ENCODE data around the gene NTNG2.

NTNG2 gene

DNA sequence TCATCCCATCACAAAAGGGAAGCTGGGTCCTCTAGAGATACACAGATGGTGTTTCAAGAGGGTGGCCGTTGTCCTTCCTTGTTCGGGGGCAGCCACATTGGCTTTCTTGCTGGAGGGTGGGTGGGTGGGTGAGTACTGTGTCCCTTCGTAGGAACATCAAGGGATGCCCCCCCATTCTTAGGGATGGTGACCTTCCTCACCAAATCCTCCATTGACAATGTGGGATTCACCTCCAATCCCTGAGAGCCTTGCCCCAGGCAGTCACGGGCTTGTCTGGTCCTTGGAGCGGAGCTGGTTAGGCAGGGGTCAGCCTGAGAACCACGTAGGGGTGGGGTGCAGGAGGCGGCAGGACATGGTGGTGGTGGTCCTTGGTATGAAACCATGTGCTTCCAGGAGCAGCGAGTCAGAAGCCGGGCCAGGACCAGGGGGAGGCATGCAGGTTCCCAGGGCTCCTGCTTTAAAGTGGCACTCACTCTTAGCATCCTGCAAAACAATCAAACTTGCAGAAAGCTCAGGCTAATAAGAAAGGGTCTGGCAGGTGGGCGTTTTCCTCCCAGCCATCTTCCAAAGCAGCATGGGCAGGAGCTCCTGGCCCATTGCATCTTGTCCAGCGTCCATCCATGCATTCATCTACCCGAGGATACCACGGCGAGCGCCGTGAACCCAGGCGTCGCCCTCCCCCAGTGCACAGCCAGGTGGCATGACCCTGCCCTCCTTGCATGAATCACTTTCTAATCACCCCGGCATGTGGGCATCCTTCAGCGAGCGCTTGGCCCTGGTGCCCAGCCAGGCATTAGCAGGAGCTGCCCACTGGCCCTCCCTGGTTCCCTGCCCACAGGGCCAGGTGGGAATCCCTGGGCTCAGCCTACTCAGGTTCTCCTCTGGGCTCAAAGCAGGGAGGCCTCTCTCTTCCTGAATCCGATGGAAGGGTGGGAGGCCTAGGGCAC lies 76.4 kb downstream of the NTNG2 start:
- no peak for DNase-seq

DNA sequence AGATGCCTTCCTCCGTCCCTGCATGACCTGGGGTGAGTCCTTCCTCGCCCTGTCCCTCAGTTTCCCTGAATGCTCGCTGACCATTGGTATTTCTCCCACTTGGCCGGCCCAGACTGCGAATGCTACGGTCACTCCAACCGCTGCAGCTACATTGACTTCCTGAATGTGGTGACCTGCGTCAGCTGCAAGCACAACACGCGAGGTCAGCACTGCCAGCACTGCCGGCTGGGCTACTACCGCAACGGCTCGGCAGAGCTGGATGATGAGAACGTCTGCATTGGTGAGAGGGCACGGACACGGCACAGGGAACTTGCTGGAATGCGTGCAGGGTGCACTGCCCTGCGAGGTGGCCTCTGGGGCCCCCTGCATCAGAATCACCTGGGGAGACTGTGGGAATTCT lies 77.1 kb downstream of the NTNG2 start:
- DNase-seq, result peak in 1 of 2 experiments; percentile 28

DNA sequence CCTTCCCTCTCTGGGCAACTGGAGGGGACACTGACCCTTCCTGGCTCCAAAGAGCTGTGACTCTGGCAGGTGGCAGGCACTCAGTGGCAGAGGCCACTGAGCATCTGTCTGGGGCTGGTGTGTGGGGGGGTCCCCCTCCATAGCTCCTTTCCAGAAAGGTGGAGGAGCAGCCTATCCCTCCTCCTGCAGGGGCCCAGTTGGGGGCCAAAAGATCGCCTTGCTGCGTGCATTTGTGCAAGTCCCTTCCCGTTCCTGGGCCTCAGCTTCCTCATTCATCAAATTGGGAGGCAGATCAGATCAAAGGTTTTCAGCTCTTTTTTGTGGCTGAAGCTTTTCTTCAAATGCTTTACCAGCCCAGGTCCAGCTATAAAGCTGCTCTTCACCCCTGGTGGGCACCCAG lies 77.7 kb downstream of the NTNG2 start:
- DNase-seq, result no peak

DNA sequence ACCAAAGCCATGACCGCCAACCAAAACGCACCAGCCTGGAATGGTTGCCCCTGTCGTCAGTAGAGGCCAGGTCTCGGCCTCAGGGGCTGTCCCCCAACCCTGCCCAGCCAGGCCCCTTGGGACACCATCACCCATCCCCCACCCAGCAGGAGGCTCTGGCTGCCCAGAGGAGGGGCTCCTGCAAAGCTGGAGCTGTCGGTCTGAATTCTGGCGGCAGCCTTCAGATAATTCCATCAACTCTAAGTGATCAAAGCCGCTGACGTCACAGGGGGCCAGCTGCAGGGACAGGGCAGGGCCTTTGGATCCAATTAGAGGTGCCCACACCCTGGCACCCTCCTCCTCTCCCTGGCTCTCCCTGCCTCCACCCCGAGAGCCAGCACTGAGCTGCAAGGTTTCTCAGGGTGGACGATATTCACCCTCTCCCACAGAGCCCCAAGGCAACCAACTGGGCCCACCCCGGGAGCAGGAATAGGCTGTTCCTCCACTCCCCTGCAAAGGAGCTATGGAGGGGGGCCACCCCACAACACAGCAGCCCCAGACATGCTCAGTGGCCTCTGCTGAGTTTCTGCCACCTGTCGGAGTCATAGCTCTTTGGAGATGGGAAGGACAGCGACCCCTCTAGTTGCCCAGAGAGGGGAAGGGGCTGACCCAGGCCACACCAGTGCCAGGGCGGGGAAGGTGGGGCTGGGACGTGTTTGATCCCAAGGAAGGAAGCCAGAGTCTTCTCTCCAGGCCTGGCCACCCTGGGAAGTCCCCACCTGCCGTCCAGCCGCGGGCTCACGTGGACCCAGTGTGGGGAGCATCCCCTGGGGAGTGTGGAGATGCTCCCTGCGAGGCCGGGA lies 78.4 kb downstream of the NTNG2 start:
- DNase-seq, result peak; percentile 33 to 66

DNA sequence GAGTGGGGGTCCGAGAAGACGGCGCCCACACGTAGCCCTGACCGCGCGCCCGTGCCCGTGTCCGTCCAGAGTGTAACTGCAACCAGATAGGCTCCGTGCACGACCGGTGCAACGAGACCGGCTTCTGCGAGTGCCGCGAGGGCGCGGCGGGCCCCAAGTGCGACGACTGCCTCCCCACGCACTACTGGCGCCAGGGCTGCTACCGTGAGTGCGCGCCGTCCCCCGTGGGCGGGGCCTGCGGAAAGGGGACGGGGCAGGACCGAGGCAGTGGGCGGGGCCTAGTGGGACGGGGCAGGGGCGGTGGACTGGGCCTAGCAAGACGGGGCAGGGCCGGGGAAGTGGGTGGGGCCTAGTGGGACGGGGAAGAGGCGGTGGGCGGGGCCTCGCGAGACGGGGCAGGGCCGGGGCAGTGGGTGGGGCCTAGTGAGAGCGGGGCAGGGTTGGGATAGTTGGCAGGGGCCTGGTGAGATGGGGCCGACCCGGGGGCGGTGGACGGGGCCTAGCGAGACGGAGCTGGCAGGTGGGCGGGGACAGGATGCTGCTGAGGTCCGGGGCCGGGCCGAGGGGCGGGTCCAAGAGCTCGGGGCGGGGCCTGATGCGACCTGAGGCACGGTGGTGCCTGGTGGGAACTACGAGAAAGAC lies 79.1 kb downstream of the NTNG2 start:
- DNase-seq, result peak; percentile 91 to 97

DNA sequence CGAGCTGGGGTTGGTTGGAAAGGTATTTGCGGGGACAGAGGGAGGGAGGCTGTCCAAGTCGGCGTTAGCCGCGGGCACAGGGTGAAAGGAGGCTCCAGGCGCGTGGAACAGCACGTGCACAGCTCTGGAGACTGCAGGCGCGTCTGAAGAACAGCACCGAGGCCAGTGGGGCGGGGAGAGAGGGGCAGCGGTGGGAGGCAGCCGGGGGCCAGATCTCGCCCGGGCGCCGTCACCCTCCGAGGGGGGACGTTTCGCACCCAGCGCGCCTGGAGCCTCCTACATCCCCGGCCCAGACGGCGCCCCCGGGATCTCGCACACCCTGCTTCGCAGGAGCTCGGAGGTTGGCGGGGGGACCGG lies 79.6 kb downstream of the NTNG2 start:
- DNase-seq, result no peak

DNA sequence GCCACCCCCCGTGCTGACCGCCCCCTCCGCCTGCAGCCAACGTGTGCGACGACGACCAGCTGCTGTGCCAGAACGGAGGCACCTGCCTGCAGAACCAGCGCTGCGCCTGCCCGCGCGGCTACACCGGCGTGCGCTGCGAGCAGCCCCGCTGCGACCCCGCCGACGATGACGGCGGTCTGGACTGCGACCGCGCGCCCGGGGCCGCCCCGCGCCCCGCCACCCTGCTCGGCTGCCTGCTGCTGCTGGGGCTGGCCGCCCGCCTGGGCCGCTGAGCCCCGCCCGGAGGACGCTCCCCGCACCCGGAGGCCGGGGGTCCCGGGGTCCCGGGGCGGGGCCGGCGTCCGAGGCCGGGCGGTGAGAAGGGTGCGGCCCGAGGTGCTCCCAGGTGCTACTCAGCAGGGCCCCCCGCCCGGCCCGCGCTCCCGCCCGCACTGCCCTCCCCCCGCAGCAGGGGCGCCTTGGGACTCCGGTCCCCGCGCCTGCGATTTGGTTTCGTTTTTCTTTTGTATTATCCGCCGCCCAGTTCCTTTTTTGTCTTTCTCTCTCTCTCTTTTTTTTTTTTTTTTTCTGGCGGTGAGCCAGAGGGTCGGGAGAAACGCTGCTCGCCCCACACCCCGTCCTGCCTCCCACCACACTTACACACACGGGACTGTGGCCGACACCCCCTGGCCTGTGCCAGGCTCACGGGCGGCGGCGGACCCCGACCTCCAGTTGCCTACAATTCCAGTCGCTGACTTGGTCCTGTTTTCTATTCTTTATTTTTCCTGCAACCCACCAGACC lies 80.2 kb downstream of the NTNG2 start:
- DNase-seq, result peak in 1 of 2 experiments; percentile 47

DNA sequence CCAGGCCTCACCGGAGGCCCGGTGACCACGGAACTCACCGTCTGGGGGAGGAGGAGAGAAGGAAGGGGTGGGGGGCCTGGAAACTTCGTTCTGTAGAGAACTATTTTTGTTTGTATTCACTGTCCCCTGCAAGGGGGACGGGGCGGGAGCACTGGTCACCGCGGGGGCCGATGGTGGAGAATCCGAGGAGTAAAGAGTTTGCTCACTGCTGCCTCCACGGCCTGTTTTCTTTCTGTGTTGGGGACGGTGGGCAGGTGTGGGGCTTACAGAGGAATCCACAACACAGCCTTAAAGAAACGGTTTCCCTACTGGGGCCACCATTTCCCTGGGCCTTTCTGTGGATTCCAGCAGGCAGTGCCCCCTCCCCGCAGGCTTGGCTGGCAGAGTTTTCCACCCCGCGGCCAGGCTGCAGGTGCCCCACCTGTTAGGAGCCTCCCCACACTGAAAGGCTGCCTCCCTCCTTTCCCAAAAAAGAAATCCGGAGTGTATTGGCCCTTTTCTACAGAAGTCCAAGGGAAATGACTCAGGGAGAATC lies 80.8 kb downstream of the NTNG2 start:
- no peak for DNase-seq

DNA sequence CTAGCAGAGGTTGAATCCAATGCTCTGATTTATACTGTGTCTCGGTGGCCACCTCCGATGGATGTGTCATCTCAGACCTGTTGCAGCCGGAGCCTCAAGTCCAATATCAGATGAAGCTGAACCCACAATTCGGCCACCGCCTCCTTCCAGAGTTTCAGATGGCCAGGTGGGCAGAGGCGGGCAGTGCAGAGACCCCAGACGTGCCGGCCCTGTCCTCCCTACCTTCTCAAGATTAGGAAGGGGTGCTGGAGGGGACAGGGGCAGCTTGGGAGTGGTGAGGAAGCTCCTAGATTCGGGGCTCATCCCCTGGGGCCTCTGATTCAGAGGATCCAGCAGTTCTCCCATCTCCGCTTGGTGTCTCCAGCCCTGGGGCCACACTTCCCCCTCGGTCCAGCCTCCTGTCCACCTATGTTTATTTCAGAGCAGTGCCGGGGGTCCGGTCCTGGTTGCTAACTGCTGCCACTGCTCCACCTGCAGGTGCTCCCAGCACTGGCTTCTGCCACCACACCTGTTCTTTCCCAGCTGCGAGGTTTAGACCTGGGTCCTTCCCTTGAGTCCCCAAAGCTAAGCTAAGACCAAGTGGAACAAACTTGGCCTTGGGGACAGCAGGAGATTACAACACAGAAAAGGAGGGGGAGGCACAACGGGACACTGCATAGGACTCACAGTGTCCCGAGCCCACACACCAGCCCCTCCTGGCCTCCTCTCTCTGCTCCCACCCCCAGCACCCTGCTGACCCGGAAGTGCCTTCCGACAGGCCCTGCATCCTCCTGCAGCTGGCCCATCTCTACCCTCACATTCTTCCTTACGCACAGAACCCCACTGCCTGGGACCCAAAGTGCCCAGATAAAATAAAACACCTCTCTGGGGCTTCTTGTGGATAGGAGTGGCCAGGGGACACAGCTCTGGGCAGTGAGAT lies 81.6 kb downstream of the NTNG2 start:
- peak in 1 of 2 experiments; percentile 26 for DNase-seq

DNA sequence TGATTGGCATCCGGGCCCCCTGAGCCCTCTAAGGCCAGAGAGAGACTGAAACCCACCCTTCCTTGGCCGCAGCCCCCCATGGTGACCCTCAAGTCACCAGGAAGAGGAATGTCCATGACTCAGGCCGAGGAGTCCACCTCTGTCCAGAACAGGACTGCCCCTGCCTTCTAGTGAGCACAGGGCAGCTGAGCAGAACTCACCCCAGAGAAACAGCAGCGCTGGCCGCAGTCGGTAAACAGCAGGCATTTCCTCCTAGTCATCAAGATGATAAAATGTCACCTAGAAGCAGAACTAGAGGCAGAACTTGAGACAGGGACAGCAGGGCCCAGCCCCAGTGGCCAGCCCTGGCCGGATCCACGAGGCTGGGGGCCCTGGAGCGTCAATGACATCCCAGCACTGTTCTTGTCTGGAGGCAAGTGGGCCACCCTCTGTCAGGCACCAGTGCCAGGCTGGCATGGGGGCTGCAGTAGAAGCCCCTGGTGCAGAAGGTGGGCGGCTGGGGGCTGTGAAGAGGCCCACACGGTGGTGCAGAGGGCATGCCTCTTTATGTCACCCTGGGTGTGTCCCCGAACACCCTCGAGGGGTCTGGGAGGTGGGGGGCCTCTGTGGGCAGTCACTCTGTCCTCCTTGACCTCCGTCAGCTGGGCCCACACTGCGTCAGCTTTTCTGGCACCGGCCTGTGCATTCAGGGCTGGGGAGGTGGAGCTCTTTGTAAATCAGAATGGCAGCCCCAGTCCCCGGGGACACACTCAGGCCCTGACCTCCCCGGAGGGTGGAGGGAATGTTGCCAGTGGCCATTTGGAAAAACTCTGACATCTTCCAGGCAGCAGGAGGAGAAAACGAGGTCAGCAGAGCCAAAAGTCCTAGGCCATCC lies 83.0 kb downstream of the NTNG2 start:
- no peak for DNase-seq

DNA sequence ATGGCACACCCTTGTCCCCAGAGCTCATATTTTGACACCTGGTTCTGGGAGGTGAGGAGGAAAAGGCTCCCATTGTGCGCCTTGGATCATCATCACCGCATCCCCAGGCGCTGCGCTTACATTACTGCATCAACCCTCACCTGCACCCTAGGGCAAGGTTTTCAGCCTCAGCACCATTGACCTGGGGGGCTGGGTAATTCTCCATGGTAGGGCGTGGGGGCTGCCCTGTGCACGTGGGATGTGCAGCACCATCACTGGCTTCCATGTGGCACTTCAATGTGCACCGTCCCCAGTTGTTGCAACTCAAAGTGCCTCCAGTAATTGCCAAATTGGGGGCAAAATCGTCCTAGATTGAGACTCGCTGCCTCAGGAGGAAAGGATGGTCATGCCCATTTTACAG lies 83.6 kb downstream of the NTNG2 start:
- no peak for DNase-seq

DNA sequence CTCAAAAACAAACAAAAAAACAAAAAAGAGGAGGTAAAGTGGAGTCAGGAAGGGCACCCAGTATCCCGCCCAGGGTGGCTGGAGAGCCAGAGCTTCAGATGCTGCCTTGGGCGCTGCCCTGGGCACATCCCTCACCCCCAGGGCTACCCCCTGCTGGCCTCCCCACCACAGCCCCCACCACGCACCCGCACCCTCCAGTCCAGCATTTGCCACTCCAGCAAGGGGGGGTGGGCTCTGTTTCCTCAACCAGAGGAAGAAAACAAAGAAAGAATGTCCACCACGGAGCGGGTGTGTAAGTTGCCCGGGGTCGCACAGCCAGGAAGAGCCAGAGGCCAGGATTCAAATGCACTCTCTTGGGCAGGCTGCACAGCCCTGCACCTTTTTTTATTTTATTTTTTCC lies 86.1 kb downstream of the NTNG2 start:
- DNase-seq, result no peak

DNA sequence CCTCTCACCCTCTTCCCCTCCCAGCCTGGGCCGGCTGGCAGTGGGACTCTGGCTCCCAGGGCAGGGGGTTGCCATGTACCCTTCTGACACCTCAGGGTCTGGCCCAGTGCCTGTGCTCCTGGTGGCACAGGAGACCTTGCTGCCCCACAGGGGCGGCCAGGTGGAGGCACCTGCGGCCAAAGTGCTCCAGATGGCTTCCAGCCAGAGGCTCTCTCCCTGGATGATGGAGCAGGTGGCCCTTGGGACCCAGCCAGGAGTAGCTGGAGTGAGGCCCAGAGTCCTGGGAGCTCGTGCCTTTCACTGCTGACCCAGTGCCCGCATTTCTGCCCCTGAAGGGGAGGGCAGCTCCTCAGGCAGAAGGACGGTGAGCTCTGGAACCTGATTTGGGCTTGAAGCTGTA lies 87.3 kb downstream of the NTNG2 start:
- peak; percentile 67 to 79 for DNase-seq

DNA sequence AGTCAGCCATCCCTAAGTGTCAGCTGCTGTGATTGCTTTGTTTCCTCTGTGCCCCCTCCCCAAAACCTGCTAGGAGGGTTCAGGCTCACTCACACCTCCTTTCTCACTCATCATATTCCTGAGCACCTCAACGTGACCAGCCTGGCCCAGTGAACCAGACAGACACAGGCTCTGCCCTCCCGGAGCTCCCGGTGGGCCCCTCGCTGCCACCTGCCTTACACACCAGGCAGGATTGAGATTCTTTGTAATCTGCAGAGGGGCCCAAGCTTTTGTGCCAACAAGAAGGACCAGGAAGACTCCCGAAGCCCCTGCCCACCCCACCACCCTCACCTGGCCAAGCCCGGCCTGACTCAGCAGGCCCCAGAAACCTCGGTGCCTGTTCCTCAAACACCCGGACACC lies 87.8 kb downstream of the NTNG2 start:
- DNase-seq, result no peak

DNA sequence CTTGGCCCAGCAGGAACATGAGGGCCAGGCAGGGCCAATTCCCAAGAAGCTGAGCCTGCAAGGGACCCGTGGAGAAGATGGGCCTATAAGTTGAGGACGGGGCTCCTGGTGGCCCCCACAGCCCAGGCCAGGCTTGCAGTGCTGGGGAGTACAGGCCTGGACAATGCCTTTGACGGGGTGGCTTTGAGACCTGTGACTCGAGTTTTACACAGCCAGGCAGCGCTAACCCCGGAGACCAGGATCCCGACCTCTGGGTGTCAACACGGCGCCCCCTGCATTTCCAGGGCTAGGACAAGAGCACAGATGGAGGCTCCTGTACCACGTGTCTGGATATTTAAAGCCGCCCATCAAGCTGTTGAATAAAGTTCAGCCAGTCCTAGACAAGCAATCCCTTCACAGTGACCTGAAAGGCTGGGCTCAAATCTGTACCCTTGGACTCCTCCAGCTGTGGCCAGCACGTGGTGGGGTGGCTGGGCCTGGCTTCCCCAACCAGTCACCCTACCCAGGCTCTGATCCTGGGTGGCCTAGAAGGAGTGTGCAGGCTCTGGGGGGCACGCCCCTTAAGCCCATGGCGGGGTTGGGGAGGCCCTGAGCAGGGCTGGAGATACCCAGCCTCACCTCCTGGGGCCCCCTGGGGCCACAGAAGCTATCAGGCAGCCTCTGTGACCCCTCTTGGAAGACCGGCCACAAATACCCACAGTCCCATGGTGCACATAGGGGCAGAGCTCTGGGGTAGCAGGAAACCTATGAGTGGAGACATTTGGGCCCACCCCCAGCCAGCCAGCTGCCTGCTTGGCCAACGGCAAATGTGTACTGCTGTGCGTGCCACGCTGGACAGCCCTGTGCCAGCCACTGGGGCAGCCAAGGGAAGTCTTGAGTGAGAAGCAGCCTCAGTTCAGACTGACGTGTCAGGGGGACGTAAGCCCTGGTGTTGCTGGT lies 88.7 kb downstream of the NTNG2 start:
- no peak for DNase-seq

DNA sequence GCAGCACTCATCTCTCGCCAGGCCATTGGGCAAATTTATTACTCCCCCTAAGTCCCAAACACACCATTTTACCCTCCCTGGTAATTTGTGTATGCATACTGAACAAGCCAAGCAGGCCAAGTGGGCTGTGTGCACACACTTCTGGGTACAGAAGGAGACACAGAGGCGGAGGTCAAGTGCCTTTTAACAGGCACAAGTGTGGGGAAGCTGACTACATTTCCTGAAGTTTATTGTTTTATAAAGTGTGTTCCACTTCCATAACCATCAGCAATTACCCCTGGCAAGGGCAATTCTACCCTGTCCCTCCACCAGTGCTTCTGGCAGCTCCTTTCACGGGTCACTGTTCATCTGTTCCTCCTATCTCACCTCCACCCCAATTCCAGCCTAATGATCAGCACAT lies 99.0 kb downstream of the NTNG2 start:
- DNase-seq, result no peak

DNA sequence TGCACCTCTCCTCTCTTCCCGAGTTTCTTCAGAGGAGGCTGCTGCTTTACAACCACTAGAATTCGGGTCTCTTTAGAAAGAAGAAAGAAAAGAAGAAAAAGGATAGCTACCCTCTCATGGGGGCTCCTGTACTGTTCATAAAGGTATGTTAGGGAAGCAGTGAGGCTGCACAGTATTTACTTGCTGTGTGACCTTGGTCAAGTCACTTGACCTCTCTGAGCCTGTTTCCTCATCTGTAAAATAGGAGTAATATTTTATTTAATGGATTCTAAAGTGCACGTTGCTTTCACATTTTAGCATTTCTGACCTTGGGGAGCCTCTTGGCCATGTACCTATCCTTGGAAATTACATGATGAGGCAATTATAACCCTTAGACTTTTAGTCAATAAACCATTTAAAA lies 104.2 kb downstream of the NTNG2 start:
- no peak for DNase-seq

DNA sequence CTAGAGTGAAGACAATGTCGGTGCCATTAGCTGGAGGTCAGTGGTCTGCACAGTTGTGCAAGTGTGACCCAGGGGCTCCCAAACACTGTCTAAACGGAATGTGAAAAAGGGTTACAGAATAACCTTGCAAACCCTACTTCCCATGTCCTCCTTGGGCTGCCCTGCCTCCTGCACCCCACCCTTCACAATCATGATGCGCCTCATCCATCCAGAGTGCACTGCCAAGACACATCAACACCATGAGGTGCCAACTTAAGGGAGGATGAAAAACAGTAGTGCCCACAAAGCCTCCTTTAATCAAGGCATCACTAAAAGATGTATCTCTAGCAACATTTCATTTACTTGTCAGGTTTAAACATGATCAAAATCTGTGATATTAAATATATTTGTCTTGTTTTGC lies 105.8 kb downstream of the NTNG2 start:
- no peak for DNase-seq

DNA sequence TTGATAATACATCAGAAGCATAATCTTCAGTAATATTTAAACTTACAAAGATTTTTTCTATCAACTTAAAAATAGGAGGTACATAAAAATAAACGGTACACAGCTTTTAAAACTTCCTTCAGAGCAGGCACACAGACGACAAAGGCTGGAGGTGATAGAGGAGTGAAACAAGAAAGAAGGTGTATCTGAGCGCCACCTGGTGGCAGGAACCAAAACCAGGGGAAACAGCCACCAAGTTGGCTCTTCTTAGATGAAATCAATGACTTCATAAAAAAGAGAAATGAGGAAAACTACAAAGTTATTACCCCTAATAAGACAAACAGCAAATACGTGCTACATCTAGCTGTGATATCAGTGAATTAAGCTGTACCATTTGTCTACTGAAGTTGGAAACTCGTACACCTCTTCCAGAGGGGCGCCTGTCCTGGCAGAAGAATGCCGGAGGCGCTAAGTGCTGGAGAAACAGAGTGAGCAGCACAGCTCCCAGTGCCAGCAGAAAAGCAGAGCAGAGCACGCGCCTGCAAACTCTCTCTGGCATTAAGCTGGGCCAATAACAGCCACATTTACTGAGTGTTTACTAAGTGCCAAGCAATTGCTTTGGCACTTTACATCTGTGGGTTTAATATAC lies 107.0 kb downstream of the NTNG2 start:
- DNase-seq, result peak; percentile 41 to 64

Data from SHP77 (cell line).